ENCODE data around the gene FETUB.

Gene FETUB

DNA sequence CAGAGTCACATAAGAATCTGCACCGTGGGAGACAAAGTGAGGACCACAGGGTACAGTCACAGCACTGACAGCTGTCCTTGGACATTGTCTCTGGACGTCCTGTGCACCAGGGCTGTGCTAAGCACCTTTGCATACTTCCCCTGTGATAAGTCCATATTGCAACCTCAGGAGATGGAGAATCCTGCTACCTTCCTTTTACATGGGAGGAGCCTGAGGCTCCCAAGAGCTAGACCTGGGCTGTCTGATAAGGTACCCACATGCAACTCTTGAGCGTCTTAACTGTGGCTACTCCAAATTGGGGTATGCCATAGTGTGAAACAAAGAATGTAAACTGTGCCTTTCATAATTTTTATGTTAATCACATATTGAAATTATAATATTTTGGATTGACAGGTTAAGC lies 2.5 kb upstream of the FETUB start:
- DNase-seq (ENCODE audit: low read depth): no peak
- TF ChIP-seq CTCF (conservative IDR thresholded peaks at IDR 0.05; ENCODE audit: low read length): no peak
- H3K4me3 ChIP-seq (ENCODE audit: low read length): no peak overlapping the region

DNA sequence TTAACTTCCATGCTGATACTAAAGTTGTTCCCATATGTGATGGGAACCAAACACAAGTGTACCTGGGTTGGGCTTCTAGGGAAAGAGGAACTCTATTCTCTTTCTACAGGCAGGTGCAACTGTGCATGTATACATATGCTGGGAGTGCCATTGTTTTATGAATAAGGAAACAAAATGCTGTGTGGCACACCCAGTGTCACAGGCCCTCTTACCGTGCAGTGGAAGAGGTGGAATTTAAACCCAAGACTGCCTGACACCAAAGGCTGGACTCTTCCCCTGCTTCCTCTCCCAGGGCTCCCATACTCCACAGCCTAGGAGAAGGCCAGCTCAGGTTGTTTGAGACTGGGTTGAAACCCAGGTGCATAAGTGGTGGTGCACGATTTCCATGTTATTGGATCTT lies 1.9 kb upstream of the FETUB start:
- H3K4me3 ChIP-seq (ENCODE audit: low read length): no peak overlapping the region
- no peak for DNase-seq (ENCODE audit: low read depth)
- TF ChIP-seq CTCF (conservative IDR thresholded peaks at IDR 0.05; ENCODE audit: low read length): no peak

DNA sequence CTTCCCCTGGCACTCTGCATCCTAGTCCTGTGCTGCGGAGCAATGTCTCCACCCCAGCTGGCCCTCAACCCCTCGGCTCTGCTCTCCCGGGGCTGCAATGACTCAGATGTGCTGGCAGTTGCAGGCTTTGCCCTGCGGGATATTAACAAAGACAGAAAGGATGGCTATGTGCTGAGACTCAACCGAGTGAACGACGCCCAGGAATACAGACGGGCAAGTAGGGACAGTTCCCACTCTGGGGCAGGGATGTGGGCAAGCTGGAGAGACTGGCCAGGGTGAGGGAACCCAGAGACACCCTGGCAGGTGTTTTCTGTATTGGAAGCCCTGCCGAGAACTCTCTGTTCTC lies 247 bp downstream of the FETUB start:
- no peak for DNase-seq (ENCODE audit: low read depth)
- TF ChIP-seq CTCF (conservative IDR thresholded peaks at IDR 0.05; ENCODE audit: low read length): no peak
- H3K4me3 ChIP-seq (ENCODE audit: low read length): no peak overlapping the region

DNA sequence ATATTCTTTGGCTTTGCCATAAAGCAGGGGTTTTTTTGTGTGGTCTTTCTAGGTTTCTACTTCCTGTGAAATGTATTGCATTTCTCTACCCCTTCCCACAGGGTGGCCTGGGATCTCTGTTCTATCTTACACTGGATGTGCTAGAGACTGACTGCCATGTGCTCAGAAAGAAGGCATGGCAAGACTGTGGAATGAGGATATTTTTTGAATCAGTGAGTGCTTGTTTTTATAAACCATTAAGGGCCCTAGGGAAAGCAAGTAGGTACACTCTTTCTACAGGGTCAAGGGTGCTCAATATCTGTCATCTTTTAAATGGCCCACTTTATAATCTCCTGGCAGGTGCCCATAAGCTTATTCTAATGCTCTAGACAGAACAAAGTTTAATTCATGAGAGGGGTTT lies 730 bp downstream of the FETUB start:
- no peak for DNase-seq (ENCODE audit: low read depth)
- no peak overlapping the region for H3K4me3 ChIP-seq (ENCODE audit: low read length)
- TF ChIP-seq CTCF (conservative IDR thresholded peaks at IDR 0.05; ENCODE audit: low read length): no peak

DNA sequence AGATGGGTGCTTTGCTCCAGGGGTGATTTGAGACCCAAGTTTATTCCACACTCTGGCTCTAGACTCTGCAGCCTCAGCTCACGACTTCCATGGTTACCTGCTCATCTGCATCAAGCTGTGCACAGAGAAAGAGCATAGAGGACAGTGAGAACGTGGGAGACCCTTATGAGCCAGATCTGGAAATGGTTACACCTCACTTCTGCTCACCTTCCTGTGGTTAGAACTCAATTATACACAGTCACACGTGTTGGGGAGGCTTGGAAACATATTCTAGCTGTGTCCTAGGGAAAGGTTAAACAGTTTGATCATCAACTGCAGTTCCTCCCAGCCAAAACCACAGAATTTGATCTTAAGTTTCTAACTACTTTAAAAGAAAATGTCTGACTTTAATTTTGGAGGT lies 1.8 kb downstream of the FETUB start:
- DNase-seq (ENCODE audit: low read depth): no peak
- no peak for TF ChIP-seq CTCF (conservative IDR thresholded peaks at IDR 0.05; ENCODE audit: low read length)

GRCh38 chr3:186643493-186643892 lies 3.3 kb downstream of the FETUB start:
- TF ChIP-seq CTCF (conservative IDR thresholded peaks at IDR 0.05; ENCODE audit: low read length): no peak
- no peak overlapping the region for H3K4me3 ChIP-seq (ENCODE audit: low read length)
- DNase-seq (ENCODE audit: low read depth): no peak

More for the DNA sequence above, 1.8 kb downstream of the FETUB start:
- H3K4me3 ChIP-seq (ENCODE audit: low read length): no peak overlapping the region

GRCh38 chr3:186644683-186645082 lies 4.5 kb downstream of the FETUB start:
- no peak overlapping the region for H3K4me3 ChIP-seq (ENCODE audit: low read length)
- TF ChIP-seq CTCF (conservative IDR thresholded peaks at IDR 0.05; ENCODE audit: low read length): no peak
- DNase-seq (ENCODE audit: low read depth): no peak
